SKM-1 (cell line): ENCODE measurements around the gene SORCS1.

ENCODE experiments used
- DNase-seq: peaks from one replicate; lab custom pipeline; 2025; ENCODE audit not compliant: unreplicated experiment; lab: John Stamatoyannopoulos, UW

SORCS1 gene

GRCh38 chr10:106908225-106908624 is 256.3 kb downstream of the SORCS1 start:
- DNase-seq = no peak

- no peak for DNase-seq
Measured at GRCh38 chr10:106904209-106904608, 260.3 kb downstream of the SORCS1 start.

GRCh38 chr10:106903180-106903579 is 261.3 kb downstream of the SORCS1 start:
- DNase-seq = no peak

GRCh38 chr10:106900016-106900652 is 264.4 kb downstream of the SORCS1 start:
- DNase-seq = no peak

- no peak for DNase-seq
Measured at GRCh38 chr10:106898446-106898845, 266.1 kb downstream of the SORCS1 start.

- no peak for DNase-seq
Measured at GRCh38 chr10:106897719-106898118, 266.8 kb downstream of the SORCS1 start.

GRCh38 chr10:106894692-106895091 is 269.8 kb downstream of the SORCS1 start:
- DNase-seq = no peak

GRCh38 chr10:106877574-106877973 is 286.9 kb downstream of the SORCS1 start:
- DNase-seq = no peak

GRCh38 chr10:106874604-106874889 is 290.0 kb downstream of the SORCS1 start:
- no peak for DNase-seq

- DNase-seq = no peak
Measured at GRCh38 chr10:106873770-106874603, 290.5 kb downstream of the SORCS1 start.

GRCh38 chr10:106872176-106872575 is 292.3 kb downstream of the SORCS1 start:
- DNase-seq = no peak

- no peak for DNase-seq
Measured at GRCh38 chr10:106866244-106866845, 298.2 kb downstream of the SORCS1 start.

GRCh38 chr10:106864031-106864430 is 300.5 kb downstream of the SORCS1 start:
- DNase-seq = no peak

GRCh38 chr10:106863549-106863948 is 301.0 kb downstream of the SORCS1 start:
- DNase-seq = no peak

GRCh38 chr10:106859892-106860652 is 304.4 kb downstream of the SORCS1 start:
- no peak for DNase-seq

GRCh38 chr10:106857728-106858127 is 306.8 kb downstream of the SORCS1 start:
- DNase-seq = no peak

- no peak for DNase-seq
Measured at GRCh38 chr10:106857213-106857612, 307.3 kb downstream of the SORCS1 start.

- no peak for DNase-seq
Measured at GRCh38 chr10:106836933-106837663, 327.4 kb downstream of the SORCS1 start.

- no peak for DNase-seq
Measured at GRCh38 chr10:106832846-106833245, 331.7 kb downstream of the SORCS1 start.

- DNase-seq = no peak
Measured at GRCh38 chr10:106830471-106830870, 334.0 kb downstream of the SORCS1 start.

- no peak for DNase-seq
Measured at GRCh38 chr10:106830006-106830405, 334.5 kb downstream of the SORCS1 start.
